ENCODE measurements around the gene NSG2.

Gene NSG2

DNA sequence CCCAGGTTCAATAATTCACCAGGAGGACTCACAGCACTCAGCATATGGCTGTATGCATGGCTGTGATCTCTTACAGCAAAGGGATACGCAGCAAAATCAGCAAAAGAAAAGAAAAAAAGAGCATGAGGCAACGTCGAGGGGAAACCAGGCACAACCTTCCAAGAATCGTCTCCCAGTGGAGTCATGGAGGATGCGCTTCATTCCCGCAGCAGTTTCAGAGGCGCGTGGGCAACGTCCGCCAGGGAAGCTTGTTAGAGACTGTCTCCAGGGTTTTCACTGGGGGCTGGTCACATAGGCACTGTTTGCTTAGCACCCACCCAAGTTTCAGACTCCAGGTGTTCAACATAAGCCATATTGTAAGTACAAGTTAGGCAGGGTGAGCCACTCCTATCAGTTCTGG lies 44.6 kb downstream of the NSG2 start (continued):
- TF ChIP-seq ZSCAN23 (tag by site-specific recombination; IDR thresholded peaks at IDR 0.05) (no peak), ZNF404 (tag by site-specific recombination; IDR thresholded peaks at IDR 0.05) (no peak)

DNA sequence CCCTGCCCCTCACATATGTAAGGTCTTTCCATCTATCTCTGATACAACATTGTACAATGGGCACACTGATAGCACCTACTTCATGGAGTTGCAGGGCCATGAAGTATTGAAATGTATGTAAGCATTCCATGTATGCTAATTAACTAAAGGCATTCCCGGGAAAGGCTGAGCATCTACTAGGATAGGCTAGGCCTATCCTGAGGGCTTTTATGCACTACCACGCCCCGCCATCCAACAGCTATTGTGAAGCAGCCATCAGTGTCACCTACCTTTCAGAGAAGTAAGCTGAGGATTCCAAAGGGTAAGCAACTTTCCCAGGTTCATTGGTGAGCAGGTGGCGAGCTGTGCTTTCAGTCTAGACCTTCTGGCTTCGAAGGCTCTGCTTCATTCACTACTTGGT lies 47.6 kb downstream of the NSG2 start:
- ChIA-PET CTCF (interaction anchor here (0.6 kb wide), 2 partner anchors 26 to 322 kb away, joined by 3 read pairs; no protein-coding TSS in a partner anchor), POLR2A (no interaction called here)
- H3K4me3 ChIP-seq (ENCODE audit: low read depth, low read length): no peak overlapping the region
- no peaks in the 10 kb centered on the region for H3K36me3 ChIP-seq (ENCODE audit: control insufficient read depth in 2 of 2, insufficient read depth in 1 of 2, low read length in 2 of 2)
- no peaks in the 10 kb centered on the region for H3K4me1 ChIP-seq (ENCODE audit: control insufficient read depth, insufficient read depth, low read length)
- H3K9me3 ChIP-seq (ENCODE audit: control insufficient read depth, insufficient read depth, low read depth, low read length): no peaks in the 10 kb centered on the region
- TF ChIP-seq EGR2 (tag by site-specific recombination; IDR thresholded peaks at IDR 0.05; ENCODE audit: low read depth) (no peak), ZNF133 (tag by site-specific recombination; IDR thresholded peaks at IDR 0.05) (peak; percentile 82)
- no peak overlapping the region for H3K27ac ChIP-seq (ENCODE audit: extremely low read depth, low read depth, low read length)

DNA sequence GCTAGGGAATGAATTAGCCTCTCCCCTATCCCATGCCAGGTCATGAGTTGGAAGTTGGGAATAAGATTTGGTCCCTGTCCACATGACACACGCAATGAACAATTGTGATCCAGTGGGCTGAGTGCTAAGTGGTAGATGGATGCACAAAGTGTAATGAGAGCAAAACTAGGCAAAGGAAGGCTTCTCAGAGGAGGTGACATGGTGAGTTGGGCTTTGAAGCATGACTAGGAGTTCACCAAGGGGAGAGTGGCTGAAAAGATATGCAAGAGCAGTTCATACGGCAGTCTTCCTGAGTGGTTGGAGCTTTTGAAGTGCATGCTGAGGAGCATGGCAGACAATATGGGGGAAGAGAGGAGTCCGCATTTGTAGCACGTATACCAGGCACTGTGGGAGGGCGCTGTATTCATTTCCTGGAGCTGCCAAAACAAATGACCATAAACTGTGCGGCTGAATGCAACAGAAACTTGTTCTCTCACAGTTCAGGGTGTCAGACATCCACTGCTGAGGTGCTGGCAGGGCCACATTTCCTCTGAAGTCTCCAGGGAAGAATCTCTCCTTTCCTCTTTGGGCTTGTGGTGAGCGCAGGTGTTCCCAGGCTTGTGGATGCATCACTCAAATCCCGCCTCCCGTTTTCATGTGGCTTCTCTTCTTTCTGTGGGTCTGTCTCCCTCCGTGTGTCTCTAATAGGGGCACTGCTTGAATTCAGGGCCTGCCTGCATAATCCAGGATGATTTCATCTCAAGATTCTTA lies 49.5 kb downstream of the NSG2 start:
- Histone ChIP-seq H3K4me3 (ENCODE audit: low read depth, low read length) (no peak overlapping the region), H3K9me3 (ENCODE audit: control insufficient read depth, insufficient read depth, low read depth, low read length) (no peaks in the 10 kb centered on the region), H3K4me1 (ENCODE audit: control insufficient read depth, insufficient read depth, low read length) (no peaks in the 10 kb centered on the region), H3K36me3 (ENCODE audit: control insufficient read depth in 2 of 2, insufficient read depth in 1 of 2, low read length in 2 of 2) (no peaks in the 10 kb centered on the region), H3K27ac (ENCODE audit: extremely low read depth, low read depth, low read length) (no peak overlapping the region)
- TF ChIP-seq KLF8 (tag by site-specific recombination; IDR thresholded peaks at IDR 0.05) (no peak), ZFP3 (tag by site-specific recombination; IDR thresholded peaks at IDR 0.05; ENCODE audit: low read depth) (peak; percentile 86), HOXA7 (CRISPR knock-in tag; IDR thresholded peaks at IDR 0.05; ENCODE audit: borderline replicate concordance) (no peak), ZXDB (tag by site-specific recombination; IDR thresholded peaks at IDR 0.05) (no peak), ZBTB7A (tag by site-specific recombination; IDR thresholded peaks at IDR 0.05; ENCODE audit: low read depth) (no peak)
- CTCF ChIA-PET: interaction anchor here (0.6 kb wide), 1 partner anchor 1049 kb away, joined by 3 read pairs; no protein-coding TSS in a partner anchor
- POLR2A ChIA-PET: no interaction called here

DNA sequence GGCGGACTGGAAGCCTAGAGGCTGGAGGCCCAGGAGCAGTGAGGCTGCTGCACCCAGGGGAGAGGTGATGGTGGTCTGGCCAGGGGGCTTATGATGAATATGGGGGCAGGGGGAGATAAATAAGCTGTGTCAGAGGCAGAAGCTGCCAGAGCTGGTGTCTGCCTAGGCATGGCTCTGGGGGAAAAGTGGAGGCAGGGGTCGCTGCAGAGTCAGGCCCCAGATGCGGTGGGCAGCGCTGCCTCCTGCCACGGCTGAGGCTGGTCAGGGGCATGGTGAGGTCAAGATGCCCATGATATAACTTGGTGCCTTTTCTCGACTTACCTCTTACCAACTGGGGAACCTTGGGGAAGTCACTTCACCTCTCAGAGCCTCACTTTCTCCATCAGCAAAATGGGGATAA lies 51.1 kb downstream of the NSG2 start:
- no peak for TF ChIP-seq ZNF510 (tag by site-specific recombination; IDR thresholded peaks at IDR 0.05; ENCODE audit: insufficient replicate concordance)
- no peak for TF ChIP-seq SCRT1 (tag by site-specific recombination; IDR thresholded peaks at IDR 0.05; ENCODE audit: borderline replicate concordance)
- TF ChIP-seq, protein P1, sequence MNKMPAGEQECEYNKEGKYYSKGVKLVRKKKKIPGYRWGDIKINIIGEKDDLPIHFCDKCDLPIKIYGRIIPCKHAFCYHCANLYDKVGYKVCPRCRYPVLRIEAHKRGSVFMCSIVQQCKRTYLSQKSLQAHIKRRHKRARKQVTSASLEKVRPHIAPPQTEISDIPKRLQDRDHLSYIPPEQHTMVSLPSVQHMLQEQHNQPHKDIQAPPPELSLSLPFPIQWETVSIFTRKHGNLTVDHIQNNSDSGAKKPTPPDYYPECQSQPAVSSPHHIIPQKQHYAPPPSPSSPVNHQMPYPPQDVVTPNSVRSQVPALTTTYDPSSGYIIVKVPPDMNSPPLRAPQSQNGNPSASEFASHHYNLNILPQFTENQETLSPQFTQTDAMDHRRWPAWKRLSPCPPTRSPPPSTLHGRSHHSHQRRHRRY (tag by site-specific recombination; IDR thresholded peaks at IDR 0.05): no peak
- TF ChIP-seq, protein P2, sequence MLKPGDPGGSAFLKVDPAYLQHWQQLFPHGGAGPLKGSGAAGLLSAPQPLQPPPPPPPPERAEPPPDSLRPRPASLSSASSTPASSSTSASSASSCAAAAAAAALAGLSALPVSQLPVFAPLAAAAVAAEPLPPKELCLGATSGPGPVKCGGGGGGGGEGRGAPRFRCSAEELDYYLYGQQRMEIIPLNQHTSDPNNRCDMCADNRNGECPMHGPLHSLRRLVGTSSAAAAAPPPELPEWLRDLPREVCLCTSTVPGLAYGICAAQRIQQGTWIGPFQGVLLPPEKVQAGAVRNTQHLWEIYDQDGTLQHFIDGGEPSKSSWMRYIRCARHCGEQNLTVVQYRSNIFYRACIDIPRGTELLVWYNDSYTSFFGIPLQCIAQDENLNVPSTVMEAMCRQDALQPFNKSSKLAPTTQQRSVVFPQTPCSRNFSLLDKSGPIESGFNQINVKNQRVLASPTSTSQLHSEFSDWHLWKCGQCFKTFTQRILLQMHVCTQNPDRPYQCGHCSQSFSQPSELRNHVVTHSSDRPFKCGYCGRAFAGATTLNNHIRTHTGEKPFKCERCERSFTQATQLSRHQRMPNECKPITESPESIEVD (tag by site-specific recombination; IDR thresholded peaks at IDR 0.05): no peak
- TF ChIP-seq ZNF146 (tag by site-specific recombination; IDR thresholded peaks at IDR 0.05): no peak
- TF ChIP-seq PRDM1 (tag by site-specific recombination; IDR thresholded peaks at IDR 0.05): no peak
- TF ChIP-seq, protein P3, sequence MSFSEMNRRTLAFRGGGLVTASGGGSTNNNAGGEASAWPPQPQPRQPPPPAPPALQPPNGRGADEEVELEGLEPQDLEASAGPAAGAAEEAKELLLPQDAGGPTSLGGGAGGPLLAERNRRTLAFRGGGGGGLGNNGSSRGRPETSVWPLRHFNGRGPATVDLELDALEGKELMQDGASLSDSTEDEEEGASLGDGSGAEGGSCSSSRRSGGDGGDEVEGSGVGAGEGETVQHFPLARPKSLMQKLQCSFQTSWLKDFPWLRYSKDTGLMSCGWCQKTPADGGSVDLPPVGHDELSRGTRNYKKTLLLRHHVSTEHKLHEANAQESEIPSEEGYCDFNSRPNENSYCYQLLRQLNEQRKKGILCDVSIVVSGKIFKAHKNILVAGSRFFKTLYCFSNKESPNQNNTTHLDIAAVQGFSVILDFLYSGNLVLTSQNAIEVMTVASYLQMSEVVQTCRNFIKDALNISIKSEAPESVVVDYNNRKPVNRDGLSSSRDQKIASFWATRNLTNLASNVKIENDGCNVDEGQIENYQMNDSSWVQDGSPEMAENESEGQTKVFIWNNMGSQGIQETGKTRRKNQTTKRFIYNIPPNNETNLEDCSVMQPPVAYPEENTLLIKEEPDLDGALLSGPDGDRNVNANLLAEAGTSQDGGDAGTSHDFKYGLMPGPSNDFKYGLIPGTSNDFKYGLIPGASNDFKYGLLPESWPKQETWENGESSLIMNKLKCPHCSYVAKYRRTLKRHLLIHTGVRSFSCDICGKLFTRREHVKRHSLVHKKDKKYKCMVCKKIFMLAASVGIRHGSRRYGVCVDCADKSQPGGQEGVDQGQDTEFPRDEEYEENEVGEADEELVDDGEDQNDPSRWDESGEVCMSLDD (tag by site-specific recombination; IDR thresholded peaks at IDR 0.05): no peak
- no peak for TF ChIP-seq ZSCAN16 (tag by site-specific recombination; IDR thresholded peaks at IDR 0.05)
- no peak for TF ChIP-seq ZNF624 (tag by site-specific recombination; IDR thresholded peaks at IDR 0.05)
- no peak for TF ChIP-seq ZNF837 (tag by site-specific recombination; IDR thresholded peaks at IDR 0.05)
- no peak for TF ChIP-seq ZNF701 (tag by site-specific recombination; IDR thresholded peaks at IDR 0.05)
- TF ChIP-seq ZNF549 (tag by site-specific recombination; IDR thresholded peaks at IDR 0.05): no peak

More for the DNA sequence above, 51.1 kb downstream of the NSG2 start:
- CTCF ChIA-PET: interaction anchor here (0.5 kb wide), 1 partner anchor 802 kb away, joined by 5 read pairs; no protein-coding TSS in a partner anchor
- Histone ChIP-seq H3K4me1 (ENCODE audit: control insufficient read depth, insufficient read depth, low read length) (no peaks in the 10 kb centered on the region), H3K9me3 (ENCODE audit: control insufficient read depth, insufficient read depth, low read depth, low read length) (no peaks in the 10 kb centered on the region), H3K27ac (ENCODE audit: extremely low read depth, low read depth, low read length) (no peak overlapping the region), H3K36me3 (ENCODE audit: control insufficient read depth in 2 of 2, insufficient read depth in 1 of 2, low read length in 2 of 2) (no peaks in the 10 kb centered on the region), H3K4me3 (ENCODE audit: low read depth, low read length) (no peak overlapping the region)
- POLR2A ChIA-PET: interaction anchor here (0.6 kb wide), 1 partner anchor 99 kb away, joined by 3 read pairs; no protein-coding TSS in a partner anchor

Data from HEK293 (cell line).